Osteoblast (primary cell): Measurements from ENCODE around the gene LIN9. TPM values are rescaled to one million over a fixed set of nuclear protein-coding genes. Genes with fewer than 3 reads are reported as not detected.

Source experiments
- DNase-seq: peaks from one replicate; pipeline ENCODE4 v3.0.0; 2011; ENCODE audit warnings: low spot score, mixed read lengths; ENCODE audit not compliant: insufficient read length; ENCODE audit errors: missing footprints
- H2AFZ ChIP-seq: 2 replicates; pipeline ENCODE4 v1.6.0; 2011; ENCODE audit warnings: mild to moderate bottlenecking, low read length
- H3K27ac ChIP-seq: 2 replicates; pipeline ENCODE4 v1.5.1; 2011; ENCODE audit warnings: mild to moderate bottlenecking, low read depth, low read length, moderate library complexity
- H3K27me3 ChIP-seq: 2 replicates; pipeline ENCODE4 v1.6.0; 2012; ENCODE audit warnings: mild to moderate bottlenecking, control low read depth, inconsistent platforms, low read length, moderate library complexity; ENCODE audit not compliant: insufficient read depth
- H3K36me3 ChIP-seq: 2 replicates; pipeline ENCODE4 v1.5.1; 2011; ENCODE audit warnings: mild to moderate bottlenecking, low read length, control low read depth, moderate library complexity; ENCODE audit not compliant: insufficient read depth
- H3K4me1 ChIP-seq: 2 replicates; pipeline ENCODE4 v1.5.1; 2011; ENCODE audit warnings: mild to moderate bottlenecking, low read length, control low read depth, moderate library complexity; ENCODE audit not compliant: insufficient read depth
- H3K4me2 ChIP-seq: 2 replicates; pipeline ENCODE4 v1.6.0; 2011; ENCODE audit warnings: mild to moderate bottlenecking, low read length; ENCODE audit not compliant: insufficient read depth
- H3K4me3 ChIP-seq: fragments of 200-600 bp; sonication (generic); 3 replicates; pipeline ENCODE4 v1.5.1; 2012; ENCODE audit warnings: mild to moderate bottlenecking, low read length, inconsistent platforms; ENCODE audit not compliant: insufficient read depth
- H3K79me2 ChIP-seq: 2 replicates; pipeline ENCODE4 v1.6.0; 2012; ENCODE audit warnings: mild to moderate bottlenecking, low read length, control low read depth, inconsistent platforms; ENCODE audit not compliant: insufficient read depth
- H3K9me3 ChIP-seq: 2 replicates; pipeline ENCODE4 v1.5.1; 2011; ENCODE audit warnings: low read depth, low read length, control low read depth
- H4K20me1 ChIP-seq: 2 replicates; pipeline ENCODE4 v1.6.0; 2012; ENCODE audit warnings: mild to moderate bottlenecking, low read length, control low read depth; ENCODE audit not compliant: insufficient read depth
- total RNA-seq: library from RNA; depleted of rRNA; stranded (reverse); fragments of >200 nt; gene quantifications from 2 replicates; pipeline ENCODE4 v1.2.3, GENCODE V29; 2012
- TF ChIP-seq, protein P1 (sequence below): IDR thresholded peaks from 2 replicates; pipeline ENCODE4 v1.5.1; 2011; ENCODE audit warnings: mild to moderate bottlenecking, low read depth, low read length, moderate library complexity; ENCODE audit errors: extremely low read depth

Gene LIN9
- total RNA-seq, 1 donor: 2.5 TPM

DNA sequence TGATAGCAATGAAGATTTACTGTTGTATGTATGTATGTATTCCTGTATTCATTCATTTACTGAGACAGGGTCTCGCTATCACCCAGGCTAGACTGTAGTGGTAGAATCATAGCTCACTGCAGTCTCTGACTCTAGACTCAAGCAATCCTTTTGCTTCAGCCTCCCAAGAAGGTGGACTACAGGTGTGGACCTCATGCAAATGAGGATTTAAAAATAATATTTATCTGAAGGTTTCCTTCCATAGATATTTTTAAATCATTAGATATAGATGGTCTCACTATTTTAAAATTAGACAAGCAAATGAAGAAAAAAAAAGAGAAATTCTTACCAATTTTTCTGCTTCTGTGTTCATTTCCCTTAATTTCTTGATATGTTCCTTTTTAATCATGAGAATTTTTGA lies 58.5 kb downstream of the LIN9 start:
- H3K4me1 ChIP-seq: no peaks in the 10 kb centered on the region
- no peak overlapping the region for H3K4me3 ChIP-seq
- H3K27ac ChIP-seq: no peak overlapping the region
- no peaks in the 10 kb centered on the region for H3K79me2 ChIP-seq
- H3K9me3 ChIP-seq: no peaks in the 10 kb centered on the region
- no peak overlapping the region for H2AFZ ChIP-seq
- TF ChIP-seq, protein P1, sequence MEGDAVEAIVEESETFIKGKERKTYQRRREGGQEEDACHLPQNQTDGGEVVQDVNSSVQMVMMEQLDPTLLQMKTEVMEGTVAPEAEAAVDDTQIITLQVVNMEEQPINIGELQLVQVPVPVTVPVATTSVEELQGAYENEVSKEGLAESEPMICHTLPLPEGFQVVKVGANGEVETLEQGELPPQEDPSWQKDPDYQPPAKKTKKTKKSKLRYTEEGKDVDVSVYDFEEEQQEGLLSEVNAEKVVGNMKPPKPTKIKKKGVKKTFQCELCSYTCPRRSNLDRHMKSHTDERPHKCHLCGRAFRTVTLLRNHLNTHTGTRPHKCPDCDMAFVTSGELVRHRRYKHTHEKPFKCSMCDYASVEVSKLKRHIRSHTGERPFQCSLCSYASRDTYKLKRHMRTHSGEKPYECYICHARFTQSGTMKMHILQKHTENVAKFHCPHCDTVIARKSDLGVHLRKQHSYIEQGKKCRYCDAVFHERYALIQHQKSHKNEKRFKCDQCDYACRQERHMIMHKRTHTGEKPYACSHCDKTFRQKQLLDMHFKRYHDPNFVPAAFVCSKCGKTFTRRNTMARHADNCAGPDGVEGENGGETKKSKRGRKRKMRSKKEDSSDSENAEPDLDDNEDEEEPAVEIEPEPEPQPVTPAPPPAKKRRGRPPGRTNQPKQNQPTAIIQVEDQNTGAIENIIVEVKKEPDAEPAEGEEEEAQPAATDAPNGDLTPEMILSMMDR: no peak
- no peaks in the 10 kb centered on the region for H3K27me3 ChIP-seq
- no peaks in the 10 kb centered on the region for H4K20me1 ChIP-seq
- H3K36me3 ChIP-seq: no peaks in the 10 kb centered on the region
- no peak for DNase-seq
- H3K4me2 ChIP-seq: no peak overlapping the region

DNA sequence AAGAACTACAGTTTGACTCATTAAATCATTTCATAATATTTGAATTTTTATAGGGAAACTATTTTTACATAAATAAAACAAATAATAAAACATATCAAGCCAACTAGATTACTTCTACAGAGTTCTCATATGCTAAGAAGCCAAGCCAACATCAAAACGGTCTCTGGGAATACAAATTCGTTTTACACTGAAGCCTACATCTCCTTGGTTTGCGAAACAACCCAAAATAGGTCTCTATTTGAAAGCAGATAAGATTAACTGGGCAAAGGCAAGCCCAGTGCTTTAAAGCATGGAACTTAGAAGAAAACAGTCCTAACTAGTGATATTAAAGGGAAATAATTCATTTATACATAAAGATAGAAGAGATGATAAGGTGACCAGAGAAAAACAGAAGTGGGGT lies 60.2 kb downstream of the LIN9 start:
- Histone ChIP-seq H3K36me3 (no peaks in the 10 kb centered on the region), H3K27me3 (no peaks in the 10 kb centered on the region), H3K4me3 (no peak overlapping the region), H3K9me3 (no peaks in the 10 kb centered on the region), H3K4me2 (no peak overlapping the region), H3K4me1 (no peaks in the 10 kb centered on the region), H4K20me1 (no peaks in the 10 kb centered on the region), H3K79me2 (no peaks in the 10 kb centered on the region), H2AFZ (peak overlapping the region; percentile 12), H3K27ac (no peak overlapping the region)
- TF ChIP-seq, protein P1: no peak
- no peak for DNase-seq

DNA sequence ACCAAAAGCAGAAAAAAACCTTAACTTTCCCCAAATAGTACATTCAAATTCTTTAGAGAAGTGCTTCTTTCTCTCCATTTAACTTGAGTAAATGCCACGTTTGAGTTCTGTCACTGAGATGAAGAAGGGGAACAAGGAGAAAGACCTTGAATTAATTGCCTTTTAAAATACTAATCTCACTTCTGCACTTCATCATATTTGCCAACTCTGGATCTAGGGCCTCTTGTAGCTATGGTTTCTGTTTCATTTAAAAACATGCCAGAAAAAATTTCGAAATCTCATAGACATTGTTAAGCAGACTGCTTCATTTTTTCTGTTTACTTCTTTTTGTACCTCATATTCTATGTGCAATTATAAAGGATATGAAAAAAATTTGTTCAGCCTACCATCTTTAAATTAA lies 60.9 kb downstream of the LIN9 start:
- H3K4me2 ChIP-seq: no peak overlapping the region
- no peaks in the 10 kb centered on the region for H3K27me3 ChIP-seq
- no peaks in the 10 kb centered on the region for H3K36me3 ChIP-seq
- H4K20me1 ChIP-seq: no peaks in the 10 kb centered on the region
- no peaks in the 10 kb centered on the region for H3K9me3 ChIP-seq
- H3K4me3 ChIP-seq: no peak overlapping the region
- H3K79me2 ChIP-seq: no peaks in the 10 kb centered on the region
- TF ChIP-seq, protein P1: no peak
- H3K4me1 ChIP-seq: no peaks in the 10 kb centered on the region
- H2AFZ ChIP-seq: no peak overlapping the region
- no peak overlapping the region for H3K27ac ChIP-seq
- DNase-seq: no peak

DNA sequence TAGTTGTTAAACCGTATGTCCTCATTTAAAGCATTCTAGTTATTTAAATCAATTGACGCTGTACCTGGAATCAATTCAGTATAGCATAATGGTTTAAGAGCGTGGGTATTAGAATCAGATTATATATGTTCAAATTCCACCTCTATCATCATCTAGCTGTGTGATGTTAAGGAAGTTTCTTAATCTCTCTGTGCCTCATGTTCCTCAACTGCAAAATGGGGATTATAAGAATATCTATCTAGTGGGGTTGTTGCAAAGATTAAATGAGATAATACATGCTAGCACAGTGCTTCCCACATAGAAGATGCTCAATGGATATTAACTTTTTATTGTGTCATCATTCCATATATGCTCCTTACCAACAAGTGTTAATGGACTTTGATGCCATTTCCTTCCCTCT lies 69.5 kb downstream of the LIN9 start:
- Histone ChIP-seq H3K4me3 (no peak overlapping the region), H3K4me1 (no peaks in the 10 kb centered on the region), H2AFZ (no peak overlapping the region), H3K79me2 (no peaks in the 10 kb centered on the region), H3K9me3 (no peaks in the 10 kb centered on the region), H3K36me3 (no peaks in the 10 kb centered on the region), H4K20me1 (no peaks in the 10 kb centered on the region), H3K27ac (no peak overlapping the region), H3K4me2 (no peak overlapping the region), H3K27me3 (no peaks in the 10 kb centered on the region)
- DNase-seq: no peak
- TF ChIP-seq, protein P1: no peak
